ENCODE data around the gene INSIG1. TPM values are rescaled to one million over a fixed set of nuclear protein-coding genes. Genes with fewer than 3 reads are reported as not detected.

Gene INSIG1
- total RNA-seq, 6 donors from 2014 or later, result 16.8 to 136 (median 100) TPM

- WGBS, 2 donors, result 68 to 77% methylated on average over 8 of the region's 8 CpGs
- no peak overlapping the region for H3K27ac ChIP-seq
- ATAC-seq (ENCODE audit: low FRiP score in 2 of 2) (no peak), DNase-seq (no peak)
- no peaks in the 10 kb centered on the region for H3K9me3 ChIP-seq
- H3K27me3 ChIP-seq, result no peaks in the 10 kb centered on the region
- TF ChIP-seq POLR2A (IDR thresholded peaks at IDR 0.05), result no peak
- no peaks in the 10 kb centered on the region for H3K36me3 ChIP-seq
- no peaks in the 10 kb centered on the region for H3K4me1 ChIP-seq
- no peak overlapping the region for H3K4me3 ChIP-seq
These were observed 40.8 kb upstream of the INSIG1 start for GRCh38 chr7:155256761-155257481.

GRCh38 chr7:155257482-155258225, 40.0 kb upstream of the INSIG1 start:
- WGBS, 2 donors, result 72 to 82% methylated on average over 21 to 29 of the region's 30 CpGs
- Histone ChIP-seq H3K36me3 (no peaks in the 10 kb centered on the region), H3K4me3 (no peak overlapping the region), H3K4me1 (no peaks in the 10 kb centered on the region), H3K27ac (peak overlapping the region in 1 of 4 donors; percentile 31), H3K27me3 (no peaks in the 10 kb centered on the region), H3K9me3 (no peaks in the 10 kb centered on the region)
- TF ChIP-seq POLR2A (IDR thresholded peaks at IDR 0.05) (no peak), EP300 (IDR thresholded peaks at IDR 0.05) (no peak), POLR2AphosphoS5 (IDR thresholded peaks at IDR 0.05) (peak in 1 of 2 donors; percentile 8), CTCF (IDR thresholded peaks at IDR 0.05) (no peak)
- peak in 1 of 2 donors; percentile 75 for DNase-seq
- ATAC-seq (ENCODE audit: low FRiP score in 2 of 2), result peak in 1 of 2 donors; percentile 83

- no peaks in the 10 kb centered on the region for H3K27me3 ChIP-seq
- DNase-seq, result no peak
- no peaks in the 10 kb centered on the region for H3K9me3 ChIP-seq
- H3K36me3 ChIP-seq, result no peaks in the 10 kb centered on the region
- TF ChIP-seq CTCF (IDR thresholded peaks at IDR 0.05) (no peak), POLR2AphosphoS5 (IDR thresholded peaks at IDR 0.05) (no peak), POLR2A (IDR thresholded peaks at IDR 0.05) (no peak), EP300 (IDR thresholded peaks at IDR 0.05) (no peak)
- no peak overlapping the region for H3K4me3 ChIP-seq
- H3K27ac ChIP-seq, result peak overlapping the region in 1 of 4 donors; percentile 31
- WGBS, 2 donors, result 52 to 53% methylated on average over 3 of the region's 3 CpGs
- no peaks in the 10 kb centered on the region for H3K4me1 ChIP-seq
- peak in 1 of 2 donors; percentile 82 for ATAC-seq (ENCODE audit: low FRiP score in 2 of 2)
These were observed 39.5 kb upstream of the INSIG1 start for GRCh38 chr7:155258226-155258560.

- TF ChIP-seq POLR2A (IDR thresholded peaks at IDR 0.05) (no peak), CTCF (IDR thresholded peaks at IDR 0.05) (no peak), EP300 (IDR thresholded peaks at IDR 0.05) (no peak), POLR2AphosphoS5 (IDR thresholded peaks at IDR 0.05) (no peak)
- ATAC-seq (ENCODE audit: low FRiP score in 2 of 2), result no peak
- WGBS, 2 donors, result 68 to 84% methylated on average over 7 to 13 of the region's 13 CpGs
These were observed 37.7 kb upstream of the INSIG1 start for GRCh38 chr7:155259866-155260497.

GRCh38 chr7:155260498-155260872, 37.2 kb upstream of the INSIG1 start:
- H3K4me1 ChIP-seq, result no peaks in the 10 kb centered on the region
- H3K36me3 ChIP-seq, result no peaks in the 10 kb centered on the region
- no peak overlapping the region for H3K27ac ChIP-seq
- TF ChIP-seq POLR2AphosphoS5 (IDR thresholded peaks at IDR 0.05), result no peak
- TF ChIP-seq CTCF (IDR thresholded peaks at IDR 0.05), result no peak
- TF ChIP-seq POLR2A (IDR thresholded peaks at IDR 0.05), result no peak
- no peak for TF ChIP-seq EP300 (IDR thresholded peaks at IDR 0.05)
- no peaks in the 10 kb centered on the region for H3K27me3 ChIP-seq
- no peak for DNase-seq
- no peaks in the 10 kb centered on the region for H3K9me3 ChIP-seq
- ATAC-seq (ENCODE audit: low FRiP score in 2 of 2), result no peak
- H3K4me3 ChIP-seq, result no peak overlapping the region
- 80 to 83% methylated on average over 7 to 13 of the region's 13 CpGs for WGBS, 2 donors

More at GRCh38 chr7:155259866-155260497, 37.7 kb upstream of the INSIG1 start:
- no peaks in the 10 kb centered on the region for H3K27me3 ChIP-seq
- no peaks in the 10 kb centered on the region for H3K4me1 ChIP-seq
- H3K36me3 ChIP-seq, result no peaks in the 10 kb centered on the region
- H3K9me3 ChIP-seq, result no peaks in the 10 kb centered on the region
- H3K4me3 ChIP-seq, result no peak overlapping the region
- H3K27ac ChIP-seq, result no peak overlapping the region
- DNase-seq, result peak in 1 of 2 donors; percentile 57
